HG03457 (cell line): ENCODE results near the gene MICAL2.

Source experiments
- ATAC-seq: cut with Tn5 transposase; IDR thresholded peaks from one replicate; pipeline ENCODE4 v1.9.1; 2021; ENCODE audit warnings: moderate number of reproducible peaks; ENCODE audit not compliant: unreplicated experiment

MICAL2 gene

DNA sequence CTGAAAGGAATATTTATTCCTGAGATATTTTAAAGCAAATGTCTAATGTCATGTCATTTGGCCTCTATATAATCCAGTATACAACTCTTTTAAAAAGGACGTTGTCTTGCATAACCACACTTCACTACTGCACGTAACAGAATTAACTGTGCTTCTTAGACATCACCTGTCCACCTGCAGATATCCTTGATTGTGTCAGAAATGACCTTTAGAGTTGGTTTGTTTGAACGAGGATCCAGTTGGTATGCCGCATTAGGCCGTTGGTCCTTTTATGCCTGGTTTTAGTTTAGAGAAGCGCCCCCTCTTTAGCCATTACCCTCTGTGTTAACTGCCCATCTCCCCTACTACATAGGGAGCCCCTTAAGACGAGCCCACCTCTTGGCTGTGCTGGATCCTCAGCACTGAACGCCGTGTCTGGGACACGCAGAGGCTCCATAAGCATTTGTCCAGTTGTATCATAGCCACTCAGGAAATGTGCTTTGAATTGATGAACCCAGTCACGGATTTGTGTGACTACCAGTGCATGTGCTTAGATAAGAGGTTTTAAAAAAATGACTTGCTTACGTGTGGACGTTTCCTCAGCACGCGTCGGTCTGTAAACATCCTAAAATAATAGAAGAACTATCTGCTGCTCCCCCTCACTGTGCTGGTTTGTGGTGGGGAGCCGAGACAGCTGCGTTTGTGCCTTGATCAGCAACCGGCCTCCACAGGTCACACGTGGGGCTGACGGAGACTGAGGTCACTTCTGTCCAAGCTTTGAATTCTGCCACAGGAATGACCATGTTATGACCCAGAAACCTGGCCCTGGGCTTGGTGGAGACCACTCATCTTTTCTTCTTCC, 4.0 kb downstream of the MICAL2 start:
- no peak for ATAC-seq

DNA sequence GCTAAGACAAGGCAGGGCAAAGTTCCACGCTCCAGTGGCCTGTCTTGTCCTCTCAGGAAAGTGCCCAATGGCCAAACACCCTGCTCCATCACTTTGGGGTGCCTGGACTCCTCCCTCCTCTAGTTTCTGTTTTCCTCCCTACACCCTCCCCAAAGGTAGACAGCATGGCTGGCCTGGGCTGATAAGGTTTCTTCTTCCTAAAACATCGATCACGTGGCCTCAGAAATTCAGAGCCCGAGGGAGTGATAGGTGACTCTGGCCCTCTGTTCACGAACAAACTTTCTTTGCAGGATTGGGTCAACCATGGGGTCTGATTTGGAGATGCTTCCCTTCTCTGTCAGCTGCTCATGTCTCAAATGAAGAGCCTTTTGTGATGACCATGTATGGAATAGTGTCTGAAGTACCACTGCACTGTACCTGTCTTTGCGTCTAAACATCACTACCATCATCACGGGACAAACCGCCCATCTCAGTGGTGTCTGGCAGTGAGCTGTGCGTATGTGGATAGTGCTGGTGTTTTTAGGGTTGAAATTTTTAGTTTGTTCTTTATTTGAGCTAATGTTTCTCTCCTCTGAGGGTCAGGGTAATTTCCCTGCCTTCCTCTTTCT, 6.1 kb downstream of the MICAL2 start:
- no peak for ATAC-seq

DNA sequence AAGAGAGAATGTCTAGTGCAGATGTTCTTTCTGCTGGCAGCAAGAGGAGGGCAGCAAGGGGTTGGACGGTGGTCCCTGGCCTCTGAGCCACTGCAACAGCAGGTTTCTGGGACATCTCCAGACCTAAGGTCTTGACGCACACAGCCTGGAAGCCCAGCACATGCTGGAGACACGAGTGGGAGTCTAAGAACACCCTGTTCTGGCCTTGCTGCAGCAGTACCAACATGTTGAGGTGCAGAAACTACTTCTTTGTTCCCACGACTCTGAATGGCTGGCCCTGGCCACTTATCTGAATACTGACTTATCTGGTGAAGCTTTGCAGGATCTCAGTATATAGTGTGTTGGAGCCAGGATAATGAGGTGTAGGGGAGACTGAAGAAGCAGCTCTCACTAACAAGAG, 6.8 kb downstream of the MICAL2 start:
- no peak for ATAC-seq

DNA sequence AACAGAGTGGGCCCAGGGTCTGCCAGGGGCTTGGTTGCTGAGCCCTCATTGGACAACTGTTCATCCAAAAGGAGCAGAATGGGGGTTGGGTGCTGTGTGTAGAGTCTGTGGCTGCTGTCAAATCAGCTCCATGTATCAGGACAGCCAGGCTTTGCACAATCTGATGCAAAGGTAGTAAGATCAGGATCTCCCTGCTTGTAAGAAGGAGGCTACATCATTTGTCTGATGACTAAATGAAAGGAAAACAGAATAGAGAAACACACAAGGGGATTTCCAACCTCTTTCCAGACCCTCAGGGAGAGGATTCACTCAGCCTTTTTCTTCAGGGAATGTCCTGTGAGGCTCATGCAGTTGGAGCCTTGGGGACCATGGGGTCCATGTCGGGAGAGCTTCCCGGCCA, 7.2 kb downstream of the MICAL2 start:
- no peak for ATAC-seq

DNA sequence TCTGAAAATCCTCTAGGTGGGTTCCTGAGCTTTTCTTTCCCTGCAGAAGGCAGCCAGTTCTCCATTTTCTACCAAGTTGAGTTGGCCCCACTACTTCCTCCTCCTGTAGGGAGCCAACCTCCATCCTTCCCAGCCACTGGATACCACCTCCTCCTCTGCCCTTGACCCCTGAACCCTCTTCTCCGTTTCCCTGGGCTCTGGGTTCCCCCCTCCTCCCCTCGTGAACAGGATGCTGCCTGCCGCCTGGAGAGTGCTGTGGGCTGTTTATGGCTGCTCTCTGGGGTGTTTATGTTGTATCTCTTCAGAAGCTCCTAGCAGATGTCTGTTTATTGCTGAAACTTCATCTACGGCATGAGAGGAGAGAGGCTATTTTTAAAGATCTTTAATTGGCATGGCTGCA, 8.6 kb downstream of the MICAL2 start:
- ATAC-seq = no peak

DNA sequence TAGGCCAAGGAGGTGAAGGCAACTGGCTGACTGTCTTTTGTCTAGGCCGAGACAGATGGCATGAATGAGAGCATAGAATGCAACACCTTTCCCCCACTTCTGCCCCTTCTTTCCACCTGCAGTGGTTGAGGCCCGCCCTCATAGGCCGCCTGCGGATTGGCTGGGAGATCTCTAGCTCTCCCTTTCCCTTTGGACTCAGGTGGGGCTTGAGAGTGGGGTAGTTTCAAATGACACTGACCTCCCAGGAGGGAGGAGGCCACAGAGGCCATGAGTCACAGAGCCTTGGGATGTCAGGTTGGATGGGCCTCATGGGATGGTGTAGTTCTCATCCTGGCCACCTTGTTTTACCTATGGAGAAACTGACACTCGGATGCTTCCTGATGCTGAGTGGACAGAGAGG, 9.1 kb downstream of the MICAL2 start:
- no peak for ATAC-seq

DNA sequence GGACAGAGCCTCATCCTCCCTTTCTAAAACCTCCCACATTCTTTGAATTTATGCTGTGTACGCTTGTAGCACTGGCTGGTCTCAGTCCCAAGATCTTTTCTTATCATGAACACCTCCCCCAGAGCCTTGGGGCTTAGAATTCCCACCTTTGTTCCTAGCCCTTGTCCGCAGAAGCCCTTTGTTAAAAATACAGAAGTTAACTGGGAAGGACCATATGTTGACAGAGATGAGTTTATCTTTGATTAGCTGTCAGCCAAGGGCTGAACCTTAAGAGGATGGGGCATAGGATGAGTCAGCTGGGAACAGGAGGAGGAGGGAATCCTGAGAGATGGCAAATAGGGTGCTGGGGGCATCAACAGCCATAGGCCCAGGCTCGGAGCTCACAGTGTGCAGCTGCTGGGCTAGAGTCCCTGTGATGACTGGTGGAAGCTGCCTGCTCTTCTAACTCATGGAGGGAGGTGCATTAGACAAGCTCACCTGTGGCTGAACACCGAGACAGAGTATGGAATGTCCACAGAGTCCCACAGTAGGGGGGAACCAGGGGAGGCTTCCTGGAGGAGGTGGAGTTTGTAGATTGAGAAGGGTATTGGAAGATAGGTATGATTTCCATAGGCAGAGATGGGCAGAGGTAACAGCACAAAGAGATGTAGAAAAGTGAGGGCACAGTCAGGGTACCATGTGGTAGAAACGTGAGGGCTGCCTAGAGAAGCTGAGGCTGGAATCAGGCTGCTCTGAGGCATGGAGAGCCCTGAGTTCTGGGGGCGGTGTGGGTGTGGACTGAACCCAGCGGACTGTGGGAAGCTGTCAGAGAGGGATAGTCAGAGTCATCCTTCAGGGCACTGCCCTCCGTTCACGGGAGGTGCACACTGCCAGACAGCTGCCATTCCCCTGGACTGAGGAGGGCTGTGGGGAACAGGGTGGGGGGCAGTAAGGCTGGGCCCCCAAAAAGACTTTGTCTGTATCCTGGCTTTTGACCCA, 9.9 kb downstream of the MICAL2 start:
- ATAC-seq = no peak

DNA sequence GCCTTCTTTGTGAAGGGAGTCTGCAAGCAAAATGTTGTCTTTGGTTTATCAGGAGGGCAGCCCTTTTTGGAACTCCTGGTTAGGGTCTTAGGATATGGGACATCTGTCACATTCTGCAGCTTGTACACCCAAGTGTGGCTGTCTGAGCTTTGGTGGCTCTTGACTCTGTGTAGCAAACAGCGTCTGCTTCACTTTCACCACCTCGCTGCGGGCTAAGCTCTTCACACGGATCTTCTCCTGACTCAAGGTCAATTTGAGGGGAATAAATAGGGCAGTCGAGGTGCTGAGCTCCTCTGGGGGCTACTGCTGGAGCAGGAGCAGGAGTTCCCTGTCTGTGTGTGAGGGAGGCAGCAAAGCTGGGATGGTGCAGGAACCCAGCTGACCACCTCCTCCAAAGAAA, 10.6 kb downstream of the MICAL2 start:
- ATAC-seq = no peak

DNA sequence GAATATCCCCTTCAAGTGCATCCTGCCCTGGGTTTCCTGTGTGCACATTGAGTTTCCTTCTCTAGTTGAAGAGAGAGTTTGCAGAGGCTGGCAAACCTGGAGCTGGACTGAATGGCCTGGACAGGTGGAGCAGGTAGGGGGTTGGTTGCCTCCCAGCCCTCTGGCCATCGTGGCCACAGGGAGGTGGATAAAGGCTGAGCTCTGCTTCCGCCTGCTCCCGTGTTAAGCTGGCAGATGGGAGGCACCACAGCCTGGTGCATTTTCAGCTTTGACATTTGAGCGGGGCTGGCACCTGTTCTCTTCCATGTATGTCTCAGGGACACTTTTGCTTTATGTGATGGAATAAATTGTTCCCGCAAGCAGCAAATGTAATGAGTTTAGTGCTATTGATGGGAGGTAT, 11.1 kb downstream of the MICAL2 start:
- no peak for ATAC-seq

DNA sequence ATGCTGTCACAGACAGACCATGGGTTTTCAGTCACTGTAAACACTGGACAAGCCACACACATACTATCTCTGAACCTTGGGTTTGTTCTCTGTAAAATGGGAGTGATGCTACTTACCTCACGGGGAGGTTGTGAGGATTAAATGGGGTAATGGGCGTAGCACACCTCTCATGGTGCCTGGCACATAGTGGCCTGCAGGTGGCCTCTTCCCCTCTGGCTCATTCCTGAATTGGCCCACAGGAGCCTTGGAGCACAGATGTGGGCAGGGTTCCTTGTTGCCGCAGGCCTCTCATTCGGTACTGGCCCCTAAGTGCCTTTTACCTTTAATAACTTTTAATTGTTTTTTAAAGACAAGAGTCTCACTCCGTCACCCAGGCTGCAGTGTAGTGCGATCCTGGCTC, 11.7 kb downstream of the MICAL2 start:
- no peak for ATAC-seq

DNA sequence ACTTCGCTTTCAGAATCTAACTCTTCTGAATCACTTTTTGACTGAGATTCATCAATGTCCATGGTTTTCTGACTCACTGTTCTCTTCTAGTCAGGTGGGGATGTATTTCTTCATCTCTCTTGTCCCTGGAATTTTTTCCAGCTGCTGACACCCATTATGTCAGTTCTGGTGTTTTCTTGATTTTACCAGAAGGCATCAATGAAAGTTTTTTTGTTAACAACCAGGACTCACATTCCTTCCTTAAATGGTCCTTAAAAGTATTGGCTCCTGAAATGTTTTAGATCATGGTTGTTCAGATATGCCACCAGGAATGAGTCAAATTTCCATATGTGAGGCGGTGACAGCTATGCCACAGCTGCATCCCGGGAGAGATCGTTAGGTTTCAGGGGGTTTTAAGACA, 12.9 kb downstream of the MICAL2 start:
- no peak for ATAC-seq

DNA sequence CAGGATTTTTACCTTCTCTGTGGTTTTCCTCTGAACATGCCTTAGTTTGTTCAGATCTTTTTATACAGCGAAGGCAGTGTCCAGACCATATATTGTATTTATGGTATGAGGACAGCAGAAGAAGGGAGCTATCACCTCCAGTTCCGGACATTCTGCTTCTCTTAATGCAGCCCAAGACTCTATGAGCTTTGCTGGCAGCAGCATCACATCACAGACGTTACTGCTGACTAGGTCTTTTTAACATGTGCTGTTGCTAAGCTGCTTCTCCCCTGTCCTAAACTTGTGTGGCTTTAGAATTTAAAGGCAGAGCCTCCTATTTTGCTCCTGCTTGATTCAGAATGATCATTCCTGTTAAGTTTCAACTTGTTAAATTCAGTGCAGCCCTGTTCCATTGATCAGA, 13.4 kb downstream of the MICAL2 start:
- ATAC-seq = no peak

DNA sequence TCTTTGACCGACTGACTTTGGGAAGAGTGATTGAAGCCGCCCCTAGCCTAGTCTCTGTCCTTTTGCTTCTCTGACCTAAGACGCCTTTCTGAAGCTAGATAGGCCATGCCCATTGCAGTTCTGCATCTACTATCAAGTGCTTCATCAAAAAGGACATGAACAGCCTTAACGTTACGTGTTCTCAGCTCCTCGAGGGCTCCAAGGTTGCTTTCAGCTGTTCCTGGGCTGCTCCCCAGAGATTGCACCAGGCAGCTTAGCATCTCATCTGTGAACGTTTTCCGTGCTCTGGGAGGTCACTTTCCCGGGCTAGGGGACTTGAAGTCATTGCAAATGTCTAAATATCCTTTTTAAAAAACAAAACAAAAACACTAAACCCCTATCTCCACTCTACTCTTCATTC, 13.9 kb downstream of the MICAL2 start:
- no peak for ATAC-seq

DNA sequence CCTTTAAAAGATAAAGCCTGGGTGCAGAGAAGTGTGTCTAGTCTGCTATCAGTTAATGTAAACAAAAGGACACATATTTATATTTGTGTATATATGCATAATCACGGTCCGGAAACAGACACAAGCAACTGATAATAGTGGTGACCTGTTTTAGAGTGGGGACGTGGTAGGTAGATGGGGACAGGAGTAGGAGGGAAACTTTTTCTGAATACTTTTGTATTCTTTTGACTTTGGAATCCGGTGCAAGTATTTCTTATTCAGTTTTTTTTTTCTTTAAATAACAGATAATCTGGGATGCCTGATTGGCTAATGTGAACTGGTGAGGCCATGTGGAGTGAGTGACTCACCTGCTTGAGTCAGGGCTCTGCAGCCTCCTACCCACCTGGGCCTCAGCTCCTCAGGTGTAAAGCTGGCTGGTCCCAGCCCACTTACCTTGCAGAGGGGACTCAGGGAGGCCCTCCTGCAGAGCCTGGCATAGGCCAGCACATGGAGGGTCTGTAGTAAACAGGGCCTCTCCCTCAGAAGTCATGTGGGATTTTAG, 15.3 kb downstream of the MICAL2 start:
- ATAC-seq = no peak

DNA sequence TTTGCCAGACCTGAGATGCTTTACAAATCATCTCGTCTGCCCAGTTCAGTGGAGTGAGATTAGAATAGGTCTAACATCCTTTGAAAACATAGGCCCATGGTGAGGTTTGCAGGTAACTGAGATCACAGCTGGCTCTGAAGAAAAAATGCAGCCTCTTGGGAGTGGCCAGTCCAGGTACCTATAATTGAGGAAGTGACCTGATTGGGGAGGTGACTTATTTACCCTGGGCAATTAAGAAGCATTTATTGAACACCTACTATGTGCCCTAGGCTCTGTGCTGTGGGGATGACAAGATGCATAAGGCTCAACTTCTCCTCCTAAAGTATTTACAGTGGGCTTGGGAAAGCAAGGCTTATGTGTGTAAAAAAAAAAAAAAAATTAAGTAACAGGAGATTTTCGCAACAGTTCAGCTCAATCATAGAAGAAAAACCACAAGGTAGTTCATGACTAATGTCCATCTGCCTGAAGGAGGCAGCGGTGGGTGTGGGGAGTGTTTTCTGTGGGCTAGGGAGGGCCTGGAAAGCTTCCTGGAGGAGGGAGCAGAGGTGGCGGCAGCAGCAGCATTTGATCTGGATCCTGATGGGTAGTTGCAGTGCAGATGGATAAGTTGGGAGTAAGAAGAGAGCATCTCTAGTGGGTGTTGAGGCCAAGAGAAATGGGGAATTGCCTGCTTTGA, 16.1 kb downstream of the MICAL2 start:
- no peak for ATAC-seq

DNA sequence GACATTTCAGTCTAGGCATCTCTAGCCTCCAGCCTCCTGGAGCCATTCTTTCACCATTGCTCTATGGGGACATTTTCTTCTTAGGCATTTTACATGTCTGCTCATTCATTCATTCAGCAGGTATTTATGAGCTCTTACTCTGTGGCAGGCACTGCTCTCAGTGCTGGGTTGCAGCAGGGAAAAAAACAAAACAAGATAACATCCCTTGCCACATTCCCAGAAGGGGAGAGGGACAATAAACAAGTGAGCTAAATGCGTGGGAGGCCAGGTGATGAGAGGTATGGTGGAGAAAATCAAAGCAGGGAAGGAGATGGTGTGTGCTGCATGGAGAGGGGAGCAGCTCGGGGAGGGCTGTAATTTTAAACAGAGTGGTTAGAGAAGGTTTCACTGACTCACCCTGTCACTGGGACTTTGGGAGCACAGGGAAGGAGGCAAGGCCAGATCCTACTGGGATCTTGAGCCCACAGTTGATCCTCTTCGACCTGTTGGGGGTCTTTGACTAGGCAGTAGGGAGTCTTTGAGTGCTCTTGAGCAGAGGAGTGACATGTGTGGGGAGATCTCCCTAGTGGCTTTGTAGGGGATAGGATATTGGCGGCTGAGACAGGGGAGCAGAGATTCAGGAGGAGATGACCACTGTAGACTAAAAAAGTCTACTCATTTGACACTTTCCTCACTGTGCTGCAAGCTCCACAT, 17.0 kb downstream of the MICAL2 start:
- no peak for ATAC-seq

DNA sequence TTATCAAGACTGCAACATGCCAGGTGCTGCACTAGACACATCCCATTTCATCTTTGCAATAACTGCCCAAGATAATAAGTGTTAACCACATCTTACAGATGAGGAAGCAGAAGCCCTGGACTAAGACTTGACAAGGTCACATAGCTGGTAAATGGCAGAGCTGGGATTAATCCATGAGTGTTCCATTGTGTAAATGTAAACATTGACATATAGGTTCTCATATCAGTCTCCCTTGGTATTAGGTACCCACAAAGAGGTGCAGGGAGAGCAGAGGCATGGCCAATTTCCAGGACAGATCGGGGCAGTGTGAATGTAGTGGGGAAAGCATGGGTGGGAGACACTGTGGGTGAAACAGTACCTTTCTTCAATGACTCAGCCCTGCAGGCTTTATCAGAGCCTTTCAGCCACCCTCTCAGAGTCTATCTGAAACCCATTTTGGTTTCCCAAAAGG, 17.9 kb downstream of the MICAL2 start:
- ATAC-seq = no peak

DNA sequence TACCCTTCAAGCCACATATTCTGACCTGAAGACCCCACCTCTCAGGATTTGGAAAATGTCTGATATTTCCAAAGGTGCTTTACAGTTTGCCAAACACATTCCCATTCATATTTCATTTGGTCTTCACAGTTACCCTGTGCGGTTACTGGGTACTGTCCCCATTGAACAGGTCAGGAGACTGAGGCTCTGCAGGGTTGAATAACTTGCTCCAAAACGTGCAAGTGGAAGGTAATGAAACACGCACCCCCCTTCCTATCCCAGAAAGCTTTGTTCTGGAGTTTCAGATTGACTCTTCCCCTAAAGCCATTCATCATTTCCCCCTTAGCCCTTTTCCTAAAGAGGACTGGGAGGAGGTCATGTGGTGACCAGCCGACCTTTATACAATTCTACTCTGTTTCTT, 18.8 kb downstream of the MICAL2 start:
- ATAC-seq = no peak

DNA sequence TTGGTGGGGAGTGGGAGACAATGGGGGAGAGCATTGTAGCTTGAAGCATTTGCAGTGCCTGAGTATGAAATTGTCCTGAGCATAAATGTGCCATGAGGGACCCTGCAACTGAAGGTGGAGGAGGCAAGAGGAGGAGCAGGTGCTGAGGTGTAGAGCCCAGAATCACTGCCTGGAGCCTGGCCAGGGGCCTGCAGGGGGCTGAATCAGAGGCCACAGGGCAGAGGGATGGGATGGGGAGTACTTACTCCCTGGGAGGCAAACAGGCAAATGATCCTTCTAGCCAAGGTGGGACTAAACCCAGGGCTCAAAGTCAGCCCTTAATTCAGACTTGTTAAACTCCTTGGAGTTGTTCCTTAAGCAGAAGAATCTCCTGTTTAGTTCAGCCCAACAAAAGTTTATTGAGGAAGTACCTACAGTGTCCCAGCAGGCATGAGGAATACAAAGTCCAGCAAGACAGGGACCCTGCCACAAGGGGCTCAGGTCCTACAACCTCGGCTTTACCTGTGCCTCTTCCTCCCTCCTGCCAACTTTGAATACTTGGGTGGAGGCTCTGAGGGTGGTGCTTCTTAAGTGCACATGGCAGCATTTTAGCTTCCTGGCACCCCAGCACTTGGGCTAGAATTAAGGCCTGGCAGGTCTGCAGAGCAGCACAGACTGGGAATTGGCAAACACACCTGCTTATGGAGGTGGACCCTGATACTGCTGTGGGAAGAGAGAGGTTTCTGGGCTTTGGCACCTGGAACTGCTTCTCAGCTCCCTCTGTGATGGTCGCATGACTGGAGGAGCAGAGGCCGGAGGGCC, 20.0 kb downstream of the MICAL2 start:
- ATAC-seq = no peak
